GDM1 (cell line): Measurements from ENCODE around the gene GRIN3B.
"Not testable (repeated sequence)": the region's sequence is repeated elsewhere in the genome, so short reads cannot be mapped to it uniquely, and the experiment has no call there.

Source experiments
- DNase-seq: peaks from one replicate; lab custom pipeline; 2025; lab: John Stamatoyannopoulos, UW

The GRIN3B gene

GRCh38 chr19:1019616-1019961, 19.4 kb downstream of the GRIN3B start:
- DNase-seq, result no peak

DNA sequence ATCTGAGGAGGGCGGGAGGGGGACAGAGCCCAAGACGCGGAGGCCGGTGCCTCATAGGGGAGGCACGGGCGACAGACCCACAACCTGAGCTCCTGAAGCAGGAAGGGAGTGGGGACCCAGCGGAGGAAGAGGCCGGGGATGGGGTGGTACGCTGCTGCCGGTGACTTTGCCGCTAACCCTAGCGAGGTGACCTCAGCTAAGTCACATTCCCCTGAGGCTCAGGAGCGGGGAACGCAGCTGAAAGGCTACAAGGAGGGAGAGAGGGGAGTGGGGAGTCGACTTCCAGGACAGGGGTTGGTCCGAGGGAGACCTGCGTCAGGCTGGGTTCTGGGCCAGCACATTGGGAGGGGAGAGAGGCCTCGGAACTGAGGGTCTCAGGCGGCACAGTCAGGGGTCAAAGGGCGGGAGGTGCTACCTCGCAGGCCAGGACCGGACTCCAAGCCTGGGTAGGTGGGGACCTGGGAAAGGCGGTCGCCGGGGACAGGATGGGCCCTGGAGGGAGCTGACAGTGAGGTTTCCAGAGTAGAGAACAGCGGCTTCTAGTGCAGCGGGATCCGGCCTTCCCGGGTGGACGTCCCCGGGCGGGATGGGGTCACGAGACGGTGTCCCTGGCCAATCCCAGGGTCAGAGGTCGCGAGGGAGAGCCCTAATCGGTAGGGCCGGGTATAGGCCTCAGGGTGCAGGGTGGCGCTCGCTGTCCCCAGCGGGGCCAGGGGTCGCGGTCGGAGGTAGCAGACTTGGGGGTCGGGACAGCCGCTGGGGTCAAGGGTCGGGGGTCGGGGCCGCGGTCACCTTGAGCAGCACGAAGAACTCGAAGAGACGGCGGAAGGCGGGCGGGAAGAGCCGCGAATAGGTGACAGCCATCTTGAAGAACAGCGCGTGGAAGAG, 20.0 kb downstream of the GRIN3B start:
- no peak for DNase-seq

DNA sequence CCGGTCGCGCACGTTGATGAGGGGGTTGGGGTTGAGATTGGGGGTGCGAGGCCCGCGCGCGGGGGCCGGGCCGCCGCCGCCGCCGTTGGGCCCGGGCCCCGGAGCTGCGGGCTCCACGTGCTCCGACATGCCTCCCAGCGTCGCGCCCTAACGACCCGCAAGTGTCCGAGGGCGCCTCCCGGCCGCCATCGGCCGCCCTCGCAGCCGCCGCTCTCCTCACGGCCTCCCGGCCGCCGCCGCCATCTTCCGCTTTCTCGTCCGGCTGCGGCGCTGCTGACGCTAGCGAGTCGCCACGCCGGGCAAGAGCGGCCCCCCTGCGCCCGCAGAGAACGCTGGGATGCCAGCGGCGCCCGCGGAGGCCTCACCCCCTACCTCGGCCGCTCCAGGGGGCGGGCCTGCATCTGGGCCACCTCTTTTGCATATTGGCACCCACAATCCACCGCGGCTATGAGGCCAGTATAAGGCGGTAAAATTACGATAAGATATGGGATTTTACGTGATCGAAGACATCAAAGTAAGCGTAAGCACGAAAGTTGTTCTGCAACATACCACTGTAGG, 20.7 kb downstream of the GRIN3B start, which contains the start of gene TMEM259:
TMEM259 (minus strand) TSS at position 256 of the 558 bp plus-strand sequence; CDS start at position 129, 127 bp downstream.
- DNase-seq, result peak; percentile 97

DNA sequence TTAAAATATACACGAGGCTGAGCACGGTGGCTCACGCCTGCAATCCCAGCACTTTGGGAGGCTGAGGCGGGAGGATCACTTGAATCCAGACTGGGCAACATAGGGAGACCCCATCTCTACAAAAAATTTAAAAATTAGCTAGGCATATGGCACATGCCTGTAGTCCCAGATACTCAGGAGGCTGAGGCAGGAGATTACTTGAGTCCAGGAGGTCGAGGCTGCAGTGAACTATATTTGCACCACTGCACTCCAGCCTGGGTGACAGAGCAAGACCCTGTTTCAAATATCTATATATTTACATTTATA, 23.6 kb downstream of the GRIN3B start:
- not testable (repeated sequence) for DNase-seq

DNA sequence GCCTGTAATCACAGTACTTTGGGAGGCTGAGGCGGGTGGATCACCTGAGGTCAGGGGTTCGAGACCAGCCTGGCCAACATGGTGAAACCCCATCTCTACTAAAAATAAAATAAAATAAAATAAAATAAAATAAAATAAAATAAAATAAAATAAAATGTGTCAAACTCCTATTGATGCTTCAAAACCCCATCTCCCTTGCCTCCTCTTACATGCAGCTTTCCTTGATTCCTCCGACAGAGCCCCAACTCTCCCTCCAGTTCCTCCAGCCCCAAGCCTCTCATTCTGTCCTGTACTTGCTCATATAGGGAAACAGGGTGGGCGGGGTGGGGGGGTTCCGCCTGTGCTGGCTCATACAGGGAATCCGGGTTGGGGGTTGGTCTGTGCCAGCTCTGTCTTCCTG, 24.9 kb downstream of the GRIN3B start:
- DNase-seq, result not testable (repeated sequence)

DNA sequence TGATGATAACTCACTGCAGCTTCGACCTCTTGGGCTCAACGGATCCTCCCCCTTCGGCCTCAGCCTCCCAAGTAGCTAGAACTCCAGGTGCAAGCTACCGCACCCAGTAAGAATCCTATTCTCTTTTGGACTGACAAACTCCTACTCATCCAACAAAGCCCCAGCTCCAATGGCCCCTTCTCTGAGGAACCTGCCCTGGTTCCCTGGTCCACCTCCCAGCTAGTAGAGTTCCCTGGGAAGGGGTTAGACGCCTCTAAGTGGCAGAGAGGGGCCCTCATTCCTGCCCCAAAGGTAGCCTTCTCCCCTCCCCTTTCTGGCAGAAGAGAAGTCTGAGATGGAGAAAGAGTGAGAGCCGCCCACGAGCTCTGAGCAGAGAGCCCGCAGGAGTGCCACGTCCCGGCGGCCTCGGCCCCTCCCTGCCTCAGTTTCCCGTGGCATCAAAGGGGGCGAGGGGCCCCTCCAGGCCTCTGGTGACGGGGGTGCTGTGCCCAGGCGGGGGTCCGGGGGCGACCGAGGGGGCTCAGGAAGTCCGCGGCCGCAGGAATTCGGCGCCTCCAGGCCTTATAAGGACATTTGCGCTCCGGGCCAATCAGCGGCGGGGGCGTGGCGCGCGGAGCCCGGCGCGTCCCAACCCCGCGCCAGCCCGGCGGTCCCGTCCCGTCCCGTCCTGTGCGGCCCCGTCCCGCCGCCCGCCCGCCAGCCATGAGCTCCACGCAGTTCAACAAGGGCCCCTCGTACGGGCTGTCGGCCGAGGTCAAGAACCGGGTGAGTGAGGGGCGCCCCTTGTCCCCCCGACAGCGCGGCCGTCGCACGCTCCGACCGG, 26.0 kb downstream of the GRIN3B start, which contains the start of gene CNN2:
CNN2 (plus strand) TSS at position 649 of the 823 bp plus-strand sequence; CDS start at position 703, 54 bp downstream.
- peak; percentile 78 for DNase-seq

DNA sequence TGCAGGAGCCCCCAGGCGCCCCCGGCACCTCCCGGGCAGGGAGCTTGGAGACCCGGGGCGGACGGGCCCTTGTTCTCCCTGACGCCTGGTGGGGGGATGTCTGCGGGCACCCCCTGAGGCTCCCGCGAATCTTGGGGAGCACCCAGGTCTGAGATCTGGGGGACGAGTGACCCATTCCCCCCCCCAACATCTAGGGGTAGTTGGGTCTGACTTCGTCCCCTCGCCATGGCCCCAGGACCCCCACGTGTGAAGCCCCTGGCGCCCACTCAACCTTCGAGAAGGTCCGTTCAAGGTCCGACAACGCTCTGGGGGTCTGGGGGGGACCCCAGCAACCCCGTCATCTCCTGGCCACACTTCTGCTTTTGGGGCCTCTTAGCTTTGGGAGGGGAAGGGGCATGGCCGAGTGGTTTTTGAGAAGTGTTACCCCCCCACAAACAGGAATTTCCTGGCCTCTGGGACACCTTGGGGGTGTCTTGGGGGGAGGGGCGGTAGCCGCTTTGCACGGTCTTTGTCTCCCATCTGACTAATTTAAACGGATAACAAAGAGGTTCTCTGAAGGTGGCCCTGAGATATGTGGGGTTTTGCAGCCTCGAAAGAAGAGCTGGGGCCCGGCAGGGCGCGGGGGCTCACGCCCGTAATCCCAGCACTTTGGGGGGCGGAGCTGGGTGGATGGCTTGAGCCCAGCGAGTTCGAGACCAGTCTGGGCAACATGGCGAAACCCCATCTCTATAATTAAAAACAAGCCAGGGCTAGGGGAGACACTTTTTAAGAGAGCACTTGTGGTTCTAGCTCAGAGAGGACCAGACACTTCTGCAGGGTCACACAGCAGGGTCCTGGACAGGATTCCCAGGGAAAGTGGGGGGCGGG, 26.8 kb downstream of the GRIN3B start:
- peak; percentile 23 for DNase-seq

GRCh38 chr19:1027650-1028061, 27.4 kb downstream of the GRIN3B start:
- DNase-seq, result no peak

- no peak for DNase-seq
These were observed 28.1 kb downstream of the GRIN3B start for GRCh38 chr19:1028062-1028926.

- DNase-seq, result no peak
These were observed 32.1 kb downstream of the GRIN3B start for GRCh38 chr19:1032264-1032867.

DNA sequence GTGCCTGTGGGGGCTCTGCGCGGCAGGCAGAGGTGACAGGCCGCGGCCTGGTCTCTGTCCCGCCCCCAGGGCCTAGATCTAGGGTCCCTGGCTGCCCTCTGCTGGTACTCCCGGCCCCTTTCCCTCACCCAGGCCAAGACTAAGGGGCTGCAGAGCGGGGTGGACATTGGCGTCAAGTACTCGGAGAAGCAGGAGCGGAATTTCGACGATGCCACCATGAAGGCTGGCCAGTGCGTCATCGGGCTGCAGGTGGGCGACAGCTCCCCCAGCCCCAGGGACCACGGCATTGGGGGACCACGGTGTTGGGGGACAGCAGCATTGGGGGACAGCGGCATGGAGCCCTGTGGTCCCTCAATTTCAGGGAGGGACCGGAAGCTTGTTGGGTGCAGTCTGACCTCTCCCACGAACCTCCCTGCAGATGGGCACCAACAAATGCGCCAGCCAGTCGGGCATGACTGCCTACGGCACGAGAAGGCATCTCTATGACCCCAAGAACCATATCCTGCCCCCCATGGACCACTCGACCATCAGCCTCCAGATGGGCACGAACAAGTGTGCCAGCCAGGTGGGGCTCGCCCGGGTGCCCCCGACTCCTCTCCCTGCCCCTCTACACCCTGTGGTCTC, 35.9 kb downstream of the GRIN3B start:
- DNase-seq, result no peak

GRCh38 chr19:1037621-1038064, 37.4 kb downstream of the GRIN3B start:
- DNase-seq, result no peak

- no peak for DNase-seq
These were observed 38.9 kb downstream of the GRIN3B start for GRCh38 chr19:1038978-1039645.

- DNase-seq, result peak; percentile 98
These were observed 39.6 kb downstream of the GRIN3B start, which contains the start of gene ABCA7 for GRCh38 chr19:1039646-1040475. ABCA7 (plus strand) TSS chr19:1040107; CDS start chr19:1041362, 1,255 bp downstream.

DNA sequence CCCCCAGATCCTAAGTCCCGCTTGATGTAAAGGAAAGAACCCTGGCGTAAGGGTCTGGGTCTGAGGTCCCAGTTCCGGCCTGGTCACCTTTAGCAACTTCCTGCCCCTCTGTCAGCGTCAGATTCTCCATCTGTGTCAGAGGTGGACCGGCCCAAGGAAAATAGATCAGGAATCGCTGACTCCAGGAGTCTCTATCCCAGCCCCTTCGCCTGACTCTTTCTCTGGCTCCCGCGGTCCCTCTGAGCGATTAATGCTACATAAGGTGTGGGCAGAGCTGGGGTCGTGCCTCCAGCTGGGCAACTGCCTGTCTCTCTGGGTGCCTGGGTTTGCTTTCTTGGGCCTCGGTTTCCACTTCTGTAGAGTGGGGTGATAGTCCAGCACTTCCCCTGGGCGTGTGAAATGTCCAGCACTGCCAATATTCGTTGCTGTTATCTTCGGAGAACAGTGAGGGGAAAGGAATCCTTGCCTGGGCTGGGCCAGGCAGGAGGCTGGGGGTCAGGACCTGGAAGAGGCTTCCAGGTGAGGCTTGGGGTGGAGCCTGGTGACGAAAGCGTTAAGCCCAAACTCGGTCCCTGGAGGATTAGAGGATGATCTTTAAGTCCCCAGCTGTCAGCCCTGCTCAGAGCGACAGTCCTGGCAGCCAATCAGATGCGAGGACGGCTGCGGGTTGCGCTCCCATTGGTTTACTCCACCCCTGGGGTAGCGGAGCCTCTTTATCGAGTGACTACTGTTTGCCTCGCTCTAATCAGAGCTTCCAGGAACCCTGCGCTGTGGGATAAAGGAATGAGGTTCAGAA, 40.5 kb downstream of the GRIN3B start:
- DNase-seq, result peak; percentile 78

DNA sequence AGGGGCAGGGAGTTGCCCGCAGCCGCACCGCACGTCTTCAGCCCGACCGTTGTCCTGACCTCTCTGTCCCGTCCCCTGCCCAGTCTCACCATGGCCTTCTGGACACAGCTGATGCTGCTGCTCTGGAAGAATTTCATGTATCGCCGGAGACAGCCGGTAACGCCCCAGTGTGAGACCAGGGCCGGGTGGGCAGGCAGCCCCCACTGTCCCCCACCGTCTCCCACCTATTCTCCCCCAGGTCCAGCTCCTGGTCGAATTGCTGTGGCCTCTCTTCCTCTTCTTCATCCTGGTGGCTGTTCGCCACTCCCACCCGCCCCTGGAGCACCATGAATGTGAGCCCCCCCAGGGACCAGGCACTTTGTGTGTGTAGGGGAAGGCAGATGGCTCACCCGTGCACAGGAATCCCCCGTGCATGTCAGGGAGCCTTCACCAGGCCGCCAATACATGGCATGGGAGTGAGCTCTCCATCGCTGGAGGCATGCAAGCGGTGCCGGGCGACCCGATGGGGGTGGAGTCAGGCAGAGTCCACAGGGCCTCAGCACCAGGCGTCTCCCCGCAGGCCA, 41.1 kb downstream of the GRIN3B start:
- no peak for DNase-seq
